ENCODE results near the gene FAM168A.
A peak's percentile ranks its signal among the peaks of the same experiment; 100 is the strongest.

FAM168A gene

GRCh38 chr11:73394416-73395296 lies 203.3 kb downstream of the FAM168A start:
- DNase-seq (ENCODE audit: low read depth), result no peak

DNA sequence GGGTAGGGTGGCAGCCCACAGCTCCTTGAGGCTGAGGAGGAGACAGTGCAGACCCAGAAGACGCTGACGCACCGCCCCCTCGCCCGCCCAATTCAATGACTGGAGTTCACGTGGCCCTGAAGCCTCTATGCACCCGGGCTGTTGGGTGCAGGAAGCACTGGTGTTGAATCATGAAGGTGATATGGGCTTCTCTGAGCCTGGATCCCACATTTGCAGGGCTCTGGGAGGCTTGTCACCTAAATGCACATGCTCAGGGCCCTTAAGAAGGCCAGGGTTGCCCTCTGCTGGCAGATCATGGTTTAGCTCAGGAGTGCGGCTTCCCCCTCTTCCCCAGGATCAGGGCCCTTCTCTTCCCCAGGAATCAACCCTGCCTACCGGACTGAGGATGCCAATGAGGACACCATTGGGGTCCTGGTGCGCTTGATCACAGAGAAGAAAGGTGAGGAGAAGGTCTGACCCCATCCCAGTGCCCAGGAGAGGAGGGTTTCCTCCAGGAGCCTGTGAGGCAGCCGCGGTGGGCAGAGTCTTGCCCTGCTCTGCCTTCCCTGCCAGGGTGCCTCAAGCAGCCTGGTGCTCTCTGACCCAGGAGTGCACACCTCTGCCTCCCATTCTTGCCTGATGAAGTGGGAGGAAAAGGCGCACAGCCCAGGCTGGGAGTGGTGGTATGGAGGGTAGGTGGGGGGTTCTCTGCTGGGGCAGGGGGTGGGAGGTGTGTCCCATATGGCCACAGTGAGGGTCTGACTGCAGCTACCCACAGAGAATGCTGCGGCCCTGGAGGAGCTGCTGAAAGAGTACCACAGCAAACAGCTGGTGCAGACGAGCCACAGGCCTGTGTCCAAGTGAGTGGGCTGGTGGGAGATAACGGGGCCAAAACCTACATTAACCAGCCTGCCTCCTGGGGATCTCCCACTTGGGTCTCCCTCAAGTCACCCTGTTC lies 204.2 kb downstream of the FAM168A start:
- no peak for DNase-seq (ENCODE audit: low read depth)
- no peak overlapping the region for H3K4me3 ChIP-seq (ENCODE audit: low read depth, low read length)
- TF ChIP-seq, protein P1, sequence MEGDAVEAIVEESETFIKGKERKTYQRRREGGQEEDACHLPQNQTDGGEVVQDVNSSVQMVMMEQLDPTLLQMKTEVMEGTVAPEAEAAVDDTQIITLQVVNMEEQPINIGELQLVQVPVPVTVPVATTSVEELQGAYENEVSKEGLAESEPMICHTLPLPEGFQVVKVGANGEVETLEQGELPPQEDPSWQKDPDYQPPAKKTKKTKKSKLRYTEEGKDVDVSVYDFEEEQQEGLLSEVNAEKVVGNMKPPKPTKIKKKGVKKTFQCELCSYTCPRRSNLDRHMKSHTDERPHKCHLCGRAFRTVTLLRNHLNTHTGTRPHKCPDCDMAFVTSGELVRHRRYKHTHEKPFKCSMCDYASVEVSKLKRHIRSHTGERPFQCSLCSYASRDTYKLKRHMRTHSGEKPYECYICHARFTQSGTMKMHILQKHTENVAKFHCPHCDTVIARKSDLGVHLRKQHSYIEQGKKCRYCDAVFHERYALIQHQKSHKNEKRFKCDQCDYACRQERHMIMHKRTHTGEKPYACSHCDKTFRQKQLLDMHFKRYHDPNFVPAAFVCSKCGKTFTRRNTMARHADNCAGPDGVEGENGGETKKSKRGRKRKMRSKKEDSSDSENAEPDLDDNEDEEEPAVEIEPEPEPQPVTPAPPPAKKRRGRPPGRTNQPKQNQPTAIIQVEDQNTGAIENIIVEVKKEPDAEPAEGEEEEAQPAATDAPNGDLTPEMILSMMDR (IDR thresholded peaks at IDR 0.05; ENCODE audit: low read depth, low read length, missing control alignments), result peak; percentile 83

More at GRCh38 chr11:73394416-73395296, 203.3 kb downstream of the FAM168A start:
- no peak overlapping the region for H3K4me3 ChIP-seq (ENCODE audit: low read depth, low read length)
- TF ChIP-seq, protein P1 (IDR thresholded peaks at IDR 0.05; ENCODE audit: low read depth, low read length, missing control alignments), result no peak

- TF ChIP-seq, protein P1 (IDR thresholded peaks at IDR 0.05; ENCODE audit: low read depth, low read length, missing control alignments), result no peak
- no peak for DNase-seq (ENCODE audit: low read depth)
- H3K4me3 ChIP-seq (ENCODE audit: low read depth, low read length), result no peak overlapping the region
Measured at GRCh38 chr11:73393011-73393380, 204.9 kb downstream of the FAM168A start.

DNA sequence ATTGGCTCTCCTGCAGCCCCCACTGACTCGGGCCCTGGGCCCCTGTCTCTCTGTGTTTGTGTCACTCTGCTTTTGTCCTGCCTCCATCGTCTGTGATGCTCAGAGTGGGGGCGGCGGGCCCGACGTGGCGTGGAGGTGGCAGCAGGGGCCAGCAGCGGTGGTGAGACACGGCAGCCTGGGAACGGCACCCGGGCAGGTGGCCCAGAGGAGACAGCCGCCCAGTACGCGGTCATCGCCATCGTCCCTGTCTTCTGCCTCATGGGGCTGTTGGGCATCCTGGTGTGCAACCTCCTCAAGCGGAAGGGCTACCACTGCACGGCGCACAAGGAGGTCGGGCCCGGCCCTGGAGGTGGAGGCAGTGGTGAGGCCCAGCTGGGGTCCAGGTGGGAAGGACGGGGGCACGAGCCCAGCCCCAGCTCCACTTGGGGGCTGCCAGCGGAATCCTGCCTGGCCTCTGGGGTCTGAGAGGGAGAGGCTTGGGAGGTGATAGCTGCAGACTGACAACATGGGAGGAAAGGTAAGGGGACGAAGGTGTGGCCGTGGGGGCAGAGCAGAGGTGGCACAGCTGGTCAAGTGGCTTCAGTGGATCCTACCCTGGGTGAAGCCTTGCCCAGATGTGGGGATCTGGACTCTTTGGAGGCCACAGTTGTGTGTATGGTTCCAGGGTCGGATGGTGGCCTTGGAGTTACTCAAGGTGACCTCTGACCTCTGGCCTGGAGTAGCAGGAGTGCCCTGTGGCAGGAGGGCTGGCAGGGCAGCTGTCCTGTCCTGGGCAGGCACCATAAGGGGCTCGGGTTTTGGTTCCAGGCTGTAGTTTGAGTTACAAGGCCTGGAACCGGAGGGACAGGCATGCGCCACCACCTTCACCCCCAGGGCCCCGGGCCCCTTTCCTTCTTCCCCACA lies 205.6 kb downstream of the FAM168A start:
- TF ChIP-seq, protein P1 (IDR thresholded peaks at IDR 0.05; ENCODE audit: low read depth, low read length, missing control alignments), result no peak
- H3K4me3 ChIP-seq (ENCODE audit: low read depth, low read length), result no peak overlapping the region
- DNase-seq (ENCODE audit: low read depth), result no peak

DNA sequence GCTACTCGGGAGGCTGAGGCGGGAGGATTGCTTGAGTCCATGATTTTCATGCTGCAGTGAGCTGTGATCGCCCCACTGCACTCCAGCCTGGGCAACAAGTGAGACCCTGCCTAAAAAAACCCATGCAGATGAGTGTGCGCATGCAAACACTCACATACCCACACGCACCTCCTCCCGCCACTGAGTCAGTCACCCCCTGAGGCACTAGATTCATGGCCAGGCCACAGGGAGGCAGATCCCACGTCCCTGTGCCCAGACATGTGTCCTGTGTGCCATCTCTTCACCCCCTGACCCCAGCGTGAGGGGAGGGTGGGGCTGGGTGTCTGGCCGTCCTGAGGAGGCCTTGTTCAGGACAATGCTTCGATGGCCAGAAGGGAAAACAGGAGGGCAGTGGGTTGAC lies 206.2 kb downstream of the FAM168A start:
- TF ChIP-seq, protein P1 (IDR thresholded peaks at IDR 0.05; ENCODE audit: low read depth, low read length, missing control alignments), result no peak
- no peak overlapping the region for H3K4me3 ChIP-seq (ENCODE audit: low read depth, low read length)
- no peak for DNase-seq (ENCODE audit: low read depth)

All from GM12864 (cell line).